Stimulated activated CD4-positive, alpha-beta T cell treated with anti-CD3 and anti-CD28 coated beads, Interleukin-15, amount 100 ng/mL, for 24 hours (primary cell): ENCODE measurements around the gene VTI1A.

ENCODE experiments used
- DNase-seq: peaks from one replicate; pipeline ENCODE4 v3.0.0-alpha.2; 2020

The VTI1A gene

GRCh38 chr10:112548535-112549276 lies 101.7 kb downstream of the VTI1A start:
- no peak for DNase-seq

- no peak for DNase-seq
Measured at GRCh38 chr10:112552593-112553110, 105.6 kb downstream of the VTI1A start.

DNA sequence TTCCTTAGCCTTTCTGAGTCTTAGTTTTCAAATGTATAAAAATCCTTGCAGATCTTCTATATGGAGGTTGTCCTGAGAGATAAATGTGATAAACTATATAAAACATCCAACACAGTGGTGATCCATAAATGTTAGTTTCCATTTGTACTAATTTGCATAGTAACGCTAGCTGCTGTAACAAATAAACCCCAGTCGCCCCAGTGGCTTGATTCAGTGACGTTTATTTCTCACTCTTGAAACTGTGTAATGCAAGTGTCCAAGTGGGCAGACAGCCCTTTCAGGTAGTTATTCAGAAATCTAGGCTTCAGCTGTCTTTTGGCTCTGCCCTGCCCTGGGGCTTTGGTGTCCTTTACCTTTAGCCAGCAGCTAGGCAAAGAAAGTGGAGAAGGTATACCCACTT lies 106.3 kb downstream of the VTI1A start:
- DNase-seq = no peak

DNA sequence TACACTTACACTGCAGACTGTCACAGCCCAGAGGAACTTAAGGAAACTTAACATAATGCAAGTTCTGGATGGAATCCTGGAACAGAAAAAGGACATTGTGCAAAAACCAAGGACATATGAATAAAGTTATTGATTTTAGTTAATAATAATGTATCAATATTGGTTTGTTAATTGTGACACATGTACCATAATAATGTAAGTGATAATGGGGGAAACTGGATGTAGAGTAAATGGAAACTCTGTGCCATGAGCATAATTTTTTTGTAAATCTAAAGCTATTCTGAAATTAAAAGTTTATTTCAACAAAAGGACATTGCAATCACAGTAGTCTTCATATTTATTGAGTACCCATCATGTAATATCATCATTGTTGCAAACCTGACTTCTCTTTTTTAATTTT lies 107.2 kb downstream of the VTI1A start:
- no peak for DNase-seq

GRCh38 chr10:112557197-112557596 lies 110.2 kb downstream of the VTI1A start:
- no peak for DNase-seq

DNA sequence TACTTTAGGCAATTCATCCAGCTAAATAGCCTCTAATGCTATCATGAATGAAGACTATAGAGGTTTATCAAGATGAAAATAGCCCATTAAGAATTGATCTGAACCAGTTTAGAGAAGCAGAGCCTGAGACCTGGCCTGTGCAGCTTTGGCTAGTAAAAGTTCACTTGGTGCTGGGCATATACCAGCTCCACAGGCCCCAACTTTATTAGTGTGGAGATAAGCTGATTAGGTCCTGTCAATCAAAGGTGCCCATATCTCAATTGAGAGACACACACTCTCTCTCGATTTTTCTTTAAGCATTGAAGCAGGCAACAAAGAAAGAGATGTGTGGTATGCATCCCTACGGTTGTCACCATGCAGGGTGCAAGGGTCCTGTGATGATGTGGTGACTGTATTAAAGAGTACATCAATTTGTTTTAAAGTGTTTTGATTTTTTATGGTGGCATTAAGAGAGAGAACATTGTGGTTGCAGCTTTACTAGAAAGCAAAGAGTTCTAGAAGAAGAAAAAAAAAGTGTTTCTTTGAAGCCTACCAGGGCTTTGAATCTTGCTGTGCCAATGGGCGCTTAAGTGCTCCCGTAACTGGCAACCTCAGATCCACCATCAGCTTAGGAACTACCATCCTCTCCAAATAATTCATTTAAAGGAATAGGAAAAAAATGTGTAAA lies 111.6 kb downstream of the VTI1A start:
- DNase-seq = no peak

- no peak for DNase-seq
Measured at GRCh38 chr10:112559349-112559748, 112.3 kb downstream of the VTI1A start.

- no peak for DNase-seq
Measured at GRCh38 chr10:112562122-112562521, 115.1 kb downstream of the VTI1A start.

DNA sequence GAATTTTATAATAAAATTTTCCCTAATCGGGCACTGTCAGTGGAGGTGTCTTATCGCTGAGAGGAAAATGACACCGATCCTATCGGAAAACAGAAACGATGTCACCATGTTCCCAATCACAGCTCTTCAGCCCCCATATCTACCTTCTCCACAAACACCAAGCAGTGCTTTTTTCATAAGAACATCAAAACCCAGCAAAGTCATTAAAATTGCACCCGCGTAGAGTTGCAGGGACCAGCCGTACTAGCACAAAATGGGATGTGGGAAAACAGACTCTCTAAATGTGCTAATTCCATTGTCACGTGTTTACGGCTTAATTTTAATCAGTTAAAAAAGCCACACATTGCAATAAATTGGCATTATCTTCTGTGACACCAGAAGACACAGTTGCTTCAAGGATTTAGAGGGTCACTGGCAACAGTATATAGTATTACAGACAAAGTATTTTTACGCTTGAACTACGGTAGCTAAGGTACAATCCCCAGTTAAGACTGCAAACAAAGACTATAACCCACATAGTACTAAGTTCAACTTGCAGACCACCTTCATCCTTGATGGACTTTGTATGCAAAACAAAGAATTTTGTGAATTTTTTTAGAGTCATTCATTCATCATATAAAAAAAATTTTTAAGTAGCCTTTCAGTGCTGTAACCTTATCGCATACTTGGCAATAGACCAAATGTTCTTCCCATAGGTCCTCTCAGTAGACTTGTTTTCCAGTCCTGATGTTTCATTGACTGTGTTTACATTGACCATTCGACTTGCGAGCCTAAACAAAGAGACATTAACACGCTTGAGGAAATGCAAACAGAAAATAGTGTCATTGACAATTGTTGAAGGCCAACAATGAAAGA lies 116.0 kb downstream of the VTI1A start:
- no peak for DNase-seq

DNA sequence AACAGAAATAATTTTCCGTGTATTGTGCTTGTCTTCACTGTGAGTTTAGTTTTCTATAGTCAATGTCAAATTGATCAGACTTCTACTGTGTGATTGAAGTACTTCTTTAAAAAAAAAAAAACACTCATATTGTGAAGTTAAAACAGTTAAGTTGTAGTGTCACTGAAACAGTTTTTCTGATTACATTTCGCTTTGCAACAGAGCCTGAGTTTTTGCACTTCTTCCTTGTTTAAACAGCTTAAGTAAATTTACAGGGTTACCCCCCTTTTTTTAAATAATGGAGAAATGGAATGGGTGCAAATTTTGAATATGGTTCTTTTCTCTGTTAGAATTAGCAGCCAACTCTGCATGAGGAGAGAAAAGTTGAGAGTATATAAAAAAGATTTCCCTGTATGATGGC lies 117.3 kb downstream of the VTI1A start:
- DNase-seq = no peak

DNA sequence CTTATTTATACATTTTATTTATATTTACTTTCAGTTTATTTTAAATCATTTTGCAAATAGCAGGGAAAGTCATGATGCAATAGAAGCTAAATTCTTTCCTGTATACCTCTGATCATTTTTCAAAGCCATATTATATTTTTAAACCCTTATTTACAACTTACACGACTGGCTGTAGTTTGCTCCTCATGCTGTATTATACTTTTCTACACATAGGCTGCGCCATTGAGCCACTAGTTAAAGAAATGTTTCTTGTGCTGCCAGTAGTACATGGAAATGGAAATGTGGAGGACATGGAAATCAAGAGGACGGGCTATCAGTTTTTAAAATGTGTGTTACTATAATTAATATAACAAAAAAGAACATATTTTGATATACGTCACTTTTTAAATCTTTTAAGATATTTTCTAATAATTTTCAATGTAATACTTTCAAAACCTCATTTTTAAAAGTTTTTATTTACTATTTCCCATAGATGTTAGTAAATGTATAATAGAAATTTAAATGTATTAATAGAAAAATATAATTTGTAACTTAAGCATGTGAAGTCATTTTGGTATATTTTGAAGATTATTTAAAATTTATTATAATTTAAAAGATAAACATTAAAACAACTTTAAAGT lies 118.5 kb downstream of the VTI1A start:
- peak; percentile 8 for DNase-seq

GRCh38 chr10:112570585-112570984 lies 123.6 kb downstream of the VTI1A start:
- no peak for DNase-seq

GRCh38 chr10:112579578-112579977 lies 132.6 kb downstream of the VTI1A start:
- no peak for DNase-seq

GRCh38 chr10:112580267-112580666 lies 133.3 kb downstream of the VTI1A start:
- DNase-seq = no peak

GRCh38 chr10:112581921-112582320 lies 134.9 kb downstream of the VTI1A start:
- no peak for DNase-seq

GRCh38 chr10:112583236-112583939 lies 136.4 kb downstream of the VTI1A start:
- no peak for DNase-seq

GRCh38 chr10:112584276-112584675 lies 137.3 kb downstream of the VTI1A start:
- no peak for DNase-seq

- no peak for DNase-seq
Measured at GRCh38 chr10:112585126-112585525, 138.1 kb downstream of the VTI1A start.

DNA sequence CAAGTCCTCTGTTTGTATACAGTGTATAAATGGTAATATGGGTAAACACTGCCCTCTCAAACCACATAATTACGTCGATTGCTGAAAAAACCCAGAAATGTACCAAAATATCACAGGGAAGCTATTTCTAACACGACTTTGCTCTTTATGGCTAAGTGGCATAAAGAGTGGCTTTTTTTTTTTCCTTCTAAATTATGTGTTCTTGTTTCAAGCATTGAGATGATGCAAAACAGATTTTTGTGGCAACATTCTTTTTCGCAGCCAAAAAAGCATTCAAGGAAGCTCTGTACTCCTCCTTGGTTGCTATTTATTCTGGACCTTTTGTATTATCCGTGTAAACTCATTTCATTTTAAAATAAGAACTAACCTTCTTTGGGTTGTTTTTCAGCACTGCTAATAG lies 138.9 kb downstream of the VTI1A start:
- no peak for DNase-seq

GRCh38 chr10:112587729-112588128 lies 140.7 kb downstream of the VTI1A start:
- no peak for DNase-seq

GRCh38 chr10:112588225-112588990 lies 141.4 kb downstream of the VTI1A start:
- DNase-seq = no peak

DNA sequence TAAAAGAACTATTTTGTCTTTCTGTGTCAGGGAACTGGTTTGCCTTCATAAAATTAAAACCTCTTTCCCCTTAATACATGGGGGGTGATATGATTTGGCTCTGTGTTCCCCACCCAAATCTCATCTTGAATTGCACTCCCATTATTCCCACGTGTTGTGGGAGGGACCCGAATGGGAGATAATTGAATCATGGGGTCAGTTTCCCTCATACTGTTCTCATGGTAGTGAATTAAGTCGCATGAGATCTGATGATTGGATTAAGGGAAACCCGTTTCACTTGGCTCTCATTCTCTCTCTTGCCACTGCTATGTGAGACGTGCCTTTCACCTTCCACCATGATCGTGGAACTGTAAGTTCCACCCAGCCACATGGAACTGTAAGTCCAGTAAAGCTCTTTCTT lies 142.1 kb downstream of the VTI1A start:
- no peak for DNase-seq
